Endothelial cell of umbilical vein (primary cell): ENCODE results near the gene CTIF. TPM values are rescaled to one million over a fixed set of nuclear protein-coding genes. Genes with fewer than 3 reads are reported as not detected.

Experiments
- BruUV-seq: library from RNA; stranded (reverse); fragments of 400-500 nt; replicated peaks from 2 replicates; lab custom pipeline; 2021; lab: Mats Ljungman, UMichigan
- CTCF ChIA-PET: fragments of 300-600, 350-600 bp; sonication (Branson Sonifier 250); formaldehyde crosslinking; loops from one replicate; lab custom pipeline; 2021; ENCODE audit warnings: antibody characterized with exemption, inconsistent platforms; lab: Charles Lee
- POLR2A ChIA-PET: fragments of 300-600, 350-600 bp; sonication (Branson Sonifier 250); formaldehyde crosslinking; loops from one replicate; lab custom pipeline; 2021; ENCODE audit warnings: antibody characterized with exemption, inconsistent platforms; lab: Charles Lee
- DNase-seq: peaks from one replicate; pipeline ENCODE4 v3.0.0-alpha.2; 2011; ENCODE audit warnings: low read depth, low spot score
- FAIRE-seq: peaks from 2 replicates; lab custom pipeline; 2011; peaks lifted over from hg19 to GRCh38; lab: Jason Lieb, UNC
- H2AFZ ChIP-seq: 2 replicates; pipeline ENCODE4 v1.6.0; 2012; ENCODE audit warnings: low read depth, low read length, control low read depth, inconsistent platforms
- H3K27ac ChIP-seq: 2 replicates; pipeline ENCODE4 v1.5.1; 2011; ENCODE audit warnings: low read depth, mild to moderate bottlenecking, control low read depth, low read length, moderate library complexity; ENCODE audit not compliant: insufficient read depth
- H3K27me3 ChIP-seq, 2 experiments: 2 replicates each; pipeline versions ENCODE4 v1.6.0 to v1.6.1; 2011; ENCODE audit warnings: low read length in 2 of 2, mixed read lengths in 1 of 2; ENCODE audit not compliant: control insufficient read depth in 2 of 2, insufficient read depth in 2 of 2
- H3K36me3 ChIP-seq, 2 experiments: 2 replicates in 1 of 2; 3 replicates in 1 of 2; pipeline ENCODE4 v1.5.1; 2011; ENCODE audit warnings: low read length in 2 of 2, mild to moderate bottlenecking in 1 of 2, moderate library complexity in 1 of 2; ENCODE audit not compliant: control insufficient read depth in 2 of 2, insufficient read depth in 2 of 2; ENCODE audit errors: extremely low read depth in 1 of 2
- H3K4me1 ChIP-seq: 3 replicates; pipeline ENCODE4 v1.5.1; 2011; ENCODE audit warnings: mild to moderate bottlenecking, low read length; ENCODE audit not compliant: control insufficient read depth, insufficient read depth; ENCODE audit errors: extremely low read depth
- H3K4me2 ChIP-seq: 2 replicates; pipeline ENCODE4 v1.6.1; 2011; ENCODE audit warnings: low read length, control low read depth, mixed read lengths; ENCODE audit not compliant: insufficient read depth
- H3K4me3 ChIP-seq, 3 experiments: fragments of 200-600 bp in 1 of 3; sonication (generic), shearing (Covaris generic) in 1 of 3; replicated peaks in 1 of 3; 2 replicates each; pipeline ENCODE4 v1.5.1; 2011 to 2016; ENCODE audit warnings: control low read depth in 3 of 3, low read length in 3 of 3, mild to moderate bottlenecking in 2 of 3, inconsistent platforms in 1 of 3, low read depth in 1 of 3, moderate library complexity in 1 of 3; ENCODE audit not compliant: insufficient read depth in 1 of 3
- H3K79me2 ChIP-seq: 2 replicates; pipeline ENCODE4 v1.6.0; 2012; ENCODE audit warnings: low read length, inconsistent platforms; ENCODE audit not compliant: control insufficient read depth, insufficient read depth
- H3K9ac ChIP-seq: replicated peaks from 2 replicates; pipeline ENCODE3; 2011; ENCODE audit warnings: low read length, control low read depth; ENCODE audit not compliant: insufficient read depth; ENCODE audit errors: extremely low read depth
- H3K9me1 ChIP-seq: replicated peaks from 3 replicates; pipeline ENCODE4 v1.6.0; 2011; ENCODE audit warnings: mild to moderate bottlenecking, low read length; ENCODE audit not compliant: control insufficient read depth, insufficient read depth; ENCODE audit errors: extremely low read depth
- H3K9me3 ChIP-seq: replicated peaks from 2 replicates; pipeline ENCODE4 v1.5.1; 2012; ENCODE audit warnings: low read length, inconsistent platforms; ENCODE audit not compliant: control insufficient read depth, insufficient read depth
- H4K20me1 ChIP-seq: replicated peaks from 2 replicates; pipeline ENCODE3; 2011; ENCODE audit warnings: mild to moderate bottlenecking, low read length; ENCODE audit not compliant: control insufficient read depth, insufficient read depth; ENCODE audit errors: extremely low read depth
- CTCF ChIP-seq, 2 donors: IDR thresholded peaks; 1 replicate in 1 of 2; 2 replicates in 1 of 2; pipeline ENCODE4 v1.5.1; 2011; ENCODE audit warnings: low read length in 2 of 2, mild to moderate bottlenecking in 2 of 2, moderate library complexity in 2 of 2, control low read depth in 1 of 2, inconsistent platforms in 1 of 2, low read depth in 1 of 2; ENCODE audit not compliant: insufficient read depth in 1 of 2; ENCODE audit errors: extremely low read depth in 1 of 2
- EZH2 ChIP-seq: IDR thresholded peaks from 2 replicates; pipeline ENCODE4 v1.6.1; 2012; ENCODE audit warnings: borderline replicate concordance, low read depth, mild to moderate bottlenecking, moderate library complexity, low read length, inconsistent platforms; ENCODE audit not compliant: severe bottlenecking
- FOS ChIP-seq: IDR thresholded peaks from 2 replicates; pipeline ENCODE4 v1.6.1; 2011; ENCODE audit warnings: mild to moderate bottlenecking, low read length, moderate library complexity, borderline replicate concordance; ENCODE audit not compliant: insufficient read depth
- GATA2 ChIP-seq: IDR thresholded peaks from 2 replicates; pipeline ENCODE4 v1.7.0; 2011; ENCODE audit warnings: low read depth, mild to moderate bottlenecking, moderate library complexity, mixed read lengths, low read length; ENCODE audit not compliant: insufficient read length, insufficient read depth
- JUN ChIP-seq: IDR thresholded peaks from 2 replicates; pipeline ENCODE4 v1.6.1; 2011; ENCODE audit warnings: borderline replicate concordance, low read depth; ENCODE audit not compliant: insufficient read length, insufficient read depth
- MAX ChIP-seq: IDR thresholded peaks from 2 replicates; pipeline ENCODE4 v1.6.1; 2011; ENCODE audit not compliant: insufficient read depth, insufficient read length
- MYC ChIP-seq: IDR thresholded peaks from one replicate; pipeline ENCODE4 v1.6.1; 2011; ENCODE audit warnings: mild to moderate bottlenecking, low read depth, low read length
- POLR2A ChIP-seq: IDR thresholded peaks from 2 replicates; pipeline ENCODE4 v1.6.1; 2012; ENCODE audit warnings: low read depth, mild to moderate bottlenecking, control low read depth, low read length
- POLR2AphosphoS5 ChIP-seq: IDR thresholded peaks from 2 replicates; pipeline ENCODE4 v1.6.1; 2012; ENCODE audit warnings: low read depth, mild to moderate bottlenecking, control low read depth, low read length, moderate library complexity; ENCODE audit not compliant: insufficient read depth
- dilution Hi-C: fragments of 300-500 bp; cut with MboI; formaldehyde crosslinking; loops from one replicate; pipeline ENCODE4 v1.15.0; 2019; ENCODE audit warnings: low sequenced_read_pairs; ENCODE audit not compliant: extremely low pct_ligation_motif_present
- intact Hi-C: fragments of 100-400 bp; cut with micrococcal nuclease; formaldehyde crosslinking; loops from one replicate; pipeline ENCODE4 v1.10.0; 2022
- polyA plus RNA-seq, 4 experiments: library from polyadenylated mRNA; depleted of rRNA in 3 of 4; stranded (reverse) in 3 of 4; unstranded in 1 of 4; fragments of >200 nt; gene quantifications; 2 replicates each; pipeline versions ENCODE4 v1.2.1 to v1.2.3, GENCODE V29; 2011 to 2012; ENCODE audit warnings: missing spikeins in 1 of 4
- total RNA-seq: library from RNA; stranded (reverse); gene quantifications from 2 replicates; pipeline ENCODE4 v1.2.3, GENCODE V29; 2021

CTIF gene
- total and polyA plus RNA-seq, 2 donors (not counting 3 experiments of a cell fraction or from before 2014, with no cell fraction given), result 20.9 to 57.7 TPM

DNA sequence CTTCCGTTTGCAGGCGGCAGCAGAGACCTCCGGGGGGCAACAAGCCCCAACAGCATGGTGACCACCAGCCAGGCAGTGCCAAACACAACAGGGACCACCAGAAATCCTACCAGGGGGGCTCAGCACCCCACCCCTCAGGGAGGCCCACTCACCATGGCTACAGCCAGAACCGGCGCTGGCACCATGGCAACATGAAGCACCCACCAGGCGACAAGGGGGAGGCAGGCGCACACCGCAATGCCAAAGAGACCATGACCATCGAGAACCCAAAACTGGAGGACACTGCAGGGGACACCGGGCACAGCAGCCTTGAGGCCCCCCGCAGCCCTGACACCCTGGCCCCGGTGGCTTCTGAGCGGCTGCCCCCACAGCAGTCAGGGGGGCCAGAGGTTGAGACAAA lies 219.1 kb downstream of the CTIF start:
- H3K4me3 ChIP-seq, result no peak overlapping the region
- no peak overlapping the region for H3K4me2 ChIP-seq
- H3K79me2 ChIP-seq, result no peaks in the 10 kb centered on the region
- H3K27ac ChIP-seq, result no peak overlapping the region
- no peak for FAIRE-seq
- BruUV-seq, result no TSS peak
- peaks cover 5% of the 10 kb centered on the region for H3K4me1 ChIP-seq
- no peak overlapping the region for H2AFZ ChIP-seq
- CTCF ChIA-PET, result no interaction called here
- POLR2A ChIA-PET, result no interaction called here
- intact Hi-C loops, result loop anchor here (5.0 kb wide), 1 partner anchor 76 kb away; no protein-coding TSS in a partner anchor
- no peaks in the 10 kb centered on the region for H3K9me3 ChIP-seq
- H3K36me3 ChIP-seq, result peaks cover 0 to 5% of the 10 kb centered on the region in 2 experiments
- H4K20me1 ChIP-seq, result no peaks in the 10 kb centered on the region
- TF ChIP-seq MYC (no peak), JUN (no peak), FOS (no peak), CTCF (IDR thresholded peaks at IDR 0.05; ENCODE audit: extremely low read depth in 1 of 2, insufficient read depth in 1 of 2, low read depth in 1 of 2, low read length in 2 of 2) (no peak), GATA2 (no peak), EZH2 (no peak), POLR2A (no peak), MAX (no peak), POLR2AphosphoS5 (no peak)
- dilution Hi-C loops, result no loop called here
- no peaks in the 10 kb centered on the region for H3K27me3 ChIP-seq
- no peaks in the 10 kb centered on the region for H3K9me1 ChIP-seq
- DNase-seq, result no peak
- H3K9ac ChIP-seq, result no peak overlapping the region
